ENCODE measurements around the gene TFCP2. TPM values are rescaled to one million over a fixed set of nuclear protein-coding genes. Genes with fewer than 3 reads are reported as not detected.
A peak's percentile ranks its signal among the peaks of the same experiment; 100 is the strongest.

TFCP2 gene
- total and polyA plus RNA-seq, 7 donors, result 7.8 to 24.6 (median 16.4) TPM

DNA sequence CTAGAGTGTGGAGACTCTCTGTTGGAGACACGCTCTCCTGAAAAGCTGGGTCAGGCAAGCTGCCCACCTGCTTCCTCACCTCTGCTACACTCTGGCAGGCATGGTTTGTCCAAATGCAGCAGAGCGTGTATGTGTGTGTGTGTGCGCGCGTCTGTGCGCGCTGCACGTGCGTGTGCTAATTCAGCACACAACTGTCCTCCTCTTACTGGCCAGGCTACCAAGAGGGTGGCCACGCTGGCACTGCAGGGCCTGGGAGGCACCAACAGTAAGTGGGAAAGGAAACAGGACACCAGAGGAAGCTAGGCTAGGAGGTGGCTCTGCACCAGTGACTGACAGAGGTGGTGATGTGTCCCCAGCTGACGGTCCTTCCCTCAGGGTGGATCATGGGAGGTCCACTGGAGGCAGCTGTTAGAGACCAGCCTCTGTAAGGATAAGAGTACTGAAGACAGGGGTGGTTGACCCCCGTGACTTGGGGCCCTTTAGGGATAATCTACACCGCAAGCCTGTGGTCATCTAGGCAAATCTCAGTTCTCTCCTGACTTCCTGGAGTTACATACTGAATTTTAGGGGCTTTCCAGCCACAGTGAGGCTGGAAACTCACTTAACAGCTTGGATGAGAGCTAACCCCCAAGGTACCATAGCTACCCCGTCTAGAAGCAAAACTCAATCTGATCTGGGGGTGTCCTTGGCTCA is 15.6 kb upstream of the TFCP2 start:
- Histone ChIP-seq H3K36me3 (ENCODE audit: insufficient read depth in 1 of 2, low read depth in 1 of 2) (peaks cover 0 to 42% of the 10 kb centered on the region in 2 donors), H3K4me1 (peaks cover 17% of the 10 kb centered on the region), H3K27ac (peak overlapping the region; percentile 68), H3K4me3 (no peak overlapping the region), H3K27me3 (ENCODE audit: insufficient read depth in 3 of 3, low read length in 2 of 3) (no peaks in the 10 kb centered on the region), H3K9me3 (no peaks in the 10 kb centered on the region)
- intact Hi-C loops (cut with DNase I), result loop anchor here in 1 of 2 donors (2.0 kb wide), 1 partner anchor 26 kb away; no protein-coding TSS in a partner anchor
- ATAC-seq (peak; percentile 55 to 69 (median 66)), DNase-seq (no peak)
- 69 to 83% (median 80%) methylated on average over 14 of the region's 14 CpGs for WGBS, 3 donors
- TF ChIP-seq, protein P1, sequence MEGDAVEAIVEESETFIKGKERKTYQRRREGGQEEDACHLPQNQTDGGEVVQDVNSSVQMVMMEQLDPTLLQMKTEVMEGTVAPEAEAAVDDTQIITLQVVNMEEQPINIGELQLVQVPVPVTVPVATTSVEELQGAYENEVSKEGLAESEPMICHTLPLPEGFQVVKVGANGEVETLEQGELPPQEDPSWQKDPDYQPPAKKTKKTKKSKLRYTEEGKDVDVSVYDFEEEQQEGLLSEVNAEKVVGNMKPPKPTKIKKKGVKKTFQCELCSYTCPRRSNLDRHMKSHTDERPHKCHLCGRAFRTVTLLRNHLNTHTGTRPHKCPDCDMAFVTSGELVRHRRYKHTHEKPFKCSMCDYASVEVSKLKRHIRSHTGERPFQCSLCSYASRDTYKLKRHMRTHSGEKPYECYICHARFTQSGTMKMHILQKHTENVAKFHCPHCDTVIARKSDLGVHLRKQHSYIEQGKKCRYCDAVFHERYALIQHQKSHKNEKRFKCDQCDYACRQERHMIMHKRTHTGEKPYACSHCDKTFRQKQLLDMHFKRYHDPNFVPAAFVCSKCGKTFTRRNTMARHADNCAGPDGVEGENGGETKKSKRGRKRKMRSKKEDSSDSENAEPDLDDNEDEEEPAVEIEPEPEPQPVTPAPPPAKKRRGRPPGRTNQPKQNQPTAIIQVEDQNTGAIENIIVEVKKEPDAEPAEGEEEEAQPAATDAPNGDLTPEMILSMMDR (IDR thresholded peaks at IDR 0.05), result no peak

GRCh38 chr12:51187370-51187987 is 14.5 kb upstream of the TFCP2 start:
- peaks cover 0 to 35% of the 10 kb centered on the region in 2 donors for H3K36me3 ChIP-seq (ENCODE audit: insufficient read depth in 1 of 2, low read depth in 1 of 2)
- 38 to 56% (median 56%) methylated on average over 5 of the region's 5 CpGs for WGBS, 3 donors
- H3K9me3 ChIP-seq, result no peaks in the 10 kb centered on the region
- peaks cover 20% of the 10 kb centered on the region for H3K4me1 ChIP-seq
- H3K4me3 ChIP-seq, result no peak overlapping the region
- TF ChIP-seq, protein P1 (IDR thresholded peaks at IDR 0.05), result no peak
- H3K27ac ChIP-seq, result peak overlapping the region; percentile 68
- H3K27me3 ChIP-seq (ENCODE audit: insufficient read depth in 3 of 3, low read length in 2 of 3), result no peaks in the 10 kb centered on the region
- intact Hi-C loops (cut with DNase I), result no loop called here
- DNase-seq, result no peak
- ATAC-seq, result peak in 3 of 4 donors; percentile 39 to 76 (median 76)

- H3K4me3 ChIP-seq, result no peak overlapping the region
- TF ChIP-seq, protein P1 (IDR thresholded peaks at IDR 0.05), result no peak
- H3K9me3 ChIP-seq, result no peaks in the 10 kb centered on the region
- no peak for ATAC-seq
- peaks cover 0 to 26% of the 10 kb centered on the region in 2 donors for H3K36me3 ChIP-seq (ENCODE audit: insufficient read depth in 1 of 2, low read depth in 1 of 2)
- peak overlapping the region; percentile 68 for H3K27ac ChIP-seq
- no peak for DNase-seq
- peaks cover 20% of the 10 kb centered on the region for H3K4me1 ChIP-seq
- intact Hi-C loops (cut with DNase I), result no loop called here
- no peaks in the 10 kb centered on the region for H3K27me3 ChIP-seq (ENCODE audit: insufficient read depth in 3 of 3, low read length in 2 of 3)
- WGBS, 3 donors, result 74 to 77% (median 77%) methylated on average over 3 of the region's 3 CpGs
Measured at GRCh38 chr12:51186465-51187085, 13.6 kb upstream of the TFCP2 start.

GRCh38 chr12:51185171-51185717 is 12.3 kb upstream of the TFCP2 start:
- WGBS, 3 donors, result 60 to 83% (median 70%) methylated on average over 6 of the region's 6 CpGs
- Histone ChIP-seq H3K9me3 (no peaks in the 10 kb centered on the region), H3K36me3 (ENCODE audit: insufficient read depth in 1 of 2, low read depth in 1 of 2) (peaks cover 0 to 12% of the 10 kb centered on the region in 2 donors), H3K4me3 (no peak overlapping the region), H3K27me3 (ENCODE audit: insufficient read depth in 3 of 3, low read length in 2 of 3) (no peaks in the 10 kb centered on the region), H3K27ac (no peak overlapping the region), H3K4me1 (peaks cover 20% of the 10 kb centered on the region)
- TF ChIP-seq, protein P1 (IDR thresholded peaks at IDR 0.05), result no peak
- intact Hi-C loops (cut with DNase I), result no loop called here
- DNase-seq, result no peak
- no peak for ATAC-seq

All from psoas muscle (tissue), 8 donors.